ENCODE data around the gene RAB34.

RAB34 gene

DNA sequence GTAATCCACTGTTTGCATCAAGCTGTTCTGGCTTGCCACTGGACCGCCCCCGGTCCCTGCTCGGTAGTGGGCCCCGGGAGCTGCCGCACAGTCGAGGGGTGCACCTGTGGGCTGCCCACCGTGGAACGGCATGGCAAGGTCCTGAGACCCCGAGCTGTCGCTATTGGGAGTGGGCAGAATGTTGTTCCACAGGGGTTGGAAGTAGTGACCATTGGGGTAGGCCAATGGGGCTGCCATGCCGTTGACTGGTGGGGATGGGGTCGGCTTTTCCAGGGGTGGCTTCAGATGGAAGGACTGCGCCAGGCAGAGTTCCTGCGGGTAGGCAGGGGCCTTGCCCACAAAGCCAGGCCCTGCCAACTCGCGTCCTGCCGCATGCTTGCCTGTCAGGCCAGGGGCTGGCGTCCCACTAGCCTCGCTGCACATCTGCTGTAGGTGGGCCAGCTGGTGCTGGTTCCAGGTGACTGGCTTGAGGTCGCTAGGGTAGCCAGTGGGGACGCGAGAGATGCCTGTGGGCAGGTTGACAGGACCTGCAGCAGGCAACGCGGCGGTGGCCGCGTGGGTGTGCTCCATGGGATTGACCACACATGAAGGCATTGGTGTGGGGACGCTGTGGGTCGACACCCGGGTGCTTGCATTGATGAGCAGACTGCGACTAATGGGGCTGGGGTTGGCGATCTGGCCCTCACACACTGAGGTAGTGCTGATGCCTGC, 40.9 kb upstream of the RAB34 start:
- H3K4me3 ChIP-seq (ENCODE audit: control insufficient read depth, low read depth, low read length), result no peak overlapping the region
- TF ChIP-seq, protein P1, sequence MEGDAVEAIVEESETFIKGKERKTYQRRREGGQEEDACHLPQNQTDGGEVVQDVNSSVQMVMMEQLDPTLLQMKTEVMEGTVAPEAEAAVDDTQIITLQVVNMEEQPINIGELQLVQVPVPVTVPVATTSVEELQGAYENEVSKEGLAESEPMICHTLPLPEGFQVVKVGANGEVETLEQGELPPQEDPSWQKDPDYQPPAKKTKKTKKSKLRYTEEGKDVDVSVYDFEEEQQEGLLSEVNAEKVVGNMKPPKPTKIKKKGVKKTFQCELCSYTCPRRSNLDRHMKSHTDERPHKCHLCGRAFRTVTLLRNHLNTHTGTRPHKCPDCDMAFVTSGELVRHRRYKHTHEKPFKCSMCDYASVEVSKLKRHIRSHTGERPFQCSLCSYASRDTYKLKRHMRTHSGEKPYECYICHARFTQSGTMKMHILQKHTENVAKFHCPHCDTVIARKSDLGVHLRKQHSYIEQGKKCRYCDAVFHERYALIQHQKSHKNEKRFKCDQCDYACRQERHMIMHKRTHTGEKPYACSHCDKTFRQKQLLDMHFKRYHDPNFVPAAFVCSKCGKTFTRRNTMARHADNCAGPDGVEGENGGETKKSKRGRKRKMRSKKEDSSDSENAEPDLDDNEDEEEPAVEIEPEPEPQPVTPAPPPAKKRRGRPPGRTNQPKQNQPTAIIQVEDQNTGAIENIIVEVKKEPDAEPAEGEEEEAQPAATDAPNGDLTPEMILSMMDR (conservative IDR thresholded peaks at IDR 0.05; ENCODE audit: control insufficient read depth, insufficient read depth, low read depth, low read length), result no peak
- no peak for DNase-seq (ENCODE audit: low read depth)

DNA sequence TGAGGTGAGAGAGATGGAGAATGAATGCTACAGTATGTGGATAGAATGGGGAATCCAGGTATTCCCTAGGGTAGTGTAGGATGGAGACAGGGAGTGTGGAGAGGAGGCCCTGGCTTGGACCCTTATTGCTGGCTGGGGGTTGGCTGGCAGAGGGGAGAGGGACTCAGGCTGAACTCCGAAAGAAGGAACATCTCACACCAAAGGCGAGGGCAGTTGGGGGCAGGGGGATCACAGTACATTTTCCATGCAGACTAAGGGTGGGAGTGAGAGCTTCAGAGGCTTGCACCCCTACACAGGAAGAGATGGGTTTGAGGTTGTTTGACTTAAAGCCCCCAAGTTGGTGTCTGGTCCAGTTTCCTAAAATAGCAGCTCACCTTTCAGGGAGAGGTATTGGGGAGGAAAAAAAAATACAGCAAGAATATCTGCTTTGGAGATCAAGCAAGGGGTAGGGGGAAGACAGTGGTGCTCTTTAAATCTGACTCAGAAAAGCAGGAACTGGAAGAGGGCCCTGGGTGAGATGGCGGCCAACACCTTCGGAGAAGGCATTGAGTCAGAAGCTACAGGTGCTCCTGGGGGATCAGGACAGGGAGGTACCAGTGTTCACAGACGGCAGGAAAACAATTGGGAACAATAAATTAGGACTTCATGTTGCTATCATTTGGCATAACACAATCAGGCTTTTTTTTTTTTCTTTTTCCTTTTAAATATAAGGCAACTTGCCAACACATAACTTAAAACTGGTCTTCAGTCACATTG, 38.6 kb upstream of the RAB34 start:
- TF ChIP-seq, protein P1 (conservative IDR thresholded peaks at IDR 0.05; ENCODE audit: control insufficient read depth, insufficient read depth, low read depth, low read length), result no peak
- no peak for DNase-seq (ENCODE audit: low read depth)
- H3K4me3 ChIP-seq (ENCODE audit: control insufficient read depth, low read depth, low read length), result no peak overlapping the region

DNA sequence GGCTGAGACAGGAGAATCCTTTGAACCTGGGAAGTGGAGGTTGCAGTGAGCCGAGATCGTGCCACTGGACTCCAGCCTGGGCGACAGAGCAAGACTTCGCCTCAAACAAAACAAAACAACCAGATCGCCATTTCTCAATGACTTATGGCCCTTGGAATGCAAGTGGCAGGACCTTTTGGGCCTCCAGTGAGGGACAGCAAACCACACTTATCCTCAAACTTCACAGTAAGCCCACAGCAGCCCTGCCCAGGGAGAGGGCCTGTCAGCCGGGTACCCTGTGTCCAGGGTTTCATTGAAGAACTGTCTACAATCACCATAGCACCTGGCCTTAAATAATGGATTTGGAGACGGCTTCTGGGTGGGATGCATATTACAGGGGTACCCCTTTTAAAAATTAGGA, 37.8 kb upstream of the RAB34 start:
- no peak for DNase-seq (ENCODE audit: low read depth)
- H3K4me3 ChIP-seq (ENCODE audit: control insufficient read depth, low read depth, low read length), result no peak overlapping the region
- TF ChIP-seq, protein P1 (conservative IDR thresholded peaks at IDR 0.05; ENCODE audit: control insufficient read depth, insufficient read depth, low read depth, low read length), result no peak

DNA sequence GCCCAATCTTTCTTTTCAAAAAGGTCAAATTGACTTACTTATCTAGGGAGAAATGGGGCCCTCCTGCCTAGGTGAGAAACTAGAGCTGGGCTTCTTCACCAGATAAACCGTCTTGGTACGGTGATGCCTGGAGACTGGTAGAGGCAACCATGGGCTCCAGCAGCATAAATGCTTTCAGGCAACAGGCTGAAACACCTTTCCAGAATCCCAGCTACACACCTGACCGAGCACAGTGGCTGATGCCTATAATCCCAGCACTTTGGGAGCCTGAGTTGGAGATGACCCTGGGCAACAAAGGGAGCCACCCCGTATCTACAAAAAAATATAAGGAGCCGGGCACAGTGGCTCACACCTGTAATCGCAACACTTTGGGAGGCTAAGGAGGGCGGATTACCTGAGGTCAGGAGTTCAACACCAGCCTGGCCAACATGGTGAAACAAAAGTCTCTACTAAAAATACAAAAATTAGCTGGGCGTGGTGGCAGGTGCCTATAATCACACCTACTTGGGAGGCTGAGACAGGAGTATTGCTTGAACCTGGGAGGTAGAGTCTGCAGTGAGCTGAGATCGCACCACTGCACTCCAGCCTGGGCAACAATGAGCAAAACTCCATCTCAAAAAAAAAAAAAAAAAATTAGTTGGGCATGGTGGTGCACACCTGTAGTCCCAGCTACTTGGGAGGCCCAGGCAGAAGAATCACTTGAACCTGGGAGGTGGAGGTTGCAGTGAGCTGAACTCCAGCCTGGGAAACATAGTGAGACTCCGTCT, 34.1 kb upstream of the RAB34 start:
- no peak overlapping the region for H3K4me3 ChIP-seq (ENCODE audit: control insufficient read depth, low read depth, low read length)
- TF ChIP-seq, protein P1 (conservative IDR thresholded peaks at IDR 0.05; ENCODE audit: control insufficient read depth, insufficient read depth, low read depth, low read length), result no peak
- no peak for DNase-seq (ENCODE audit: low read depth)

DNA sequence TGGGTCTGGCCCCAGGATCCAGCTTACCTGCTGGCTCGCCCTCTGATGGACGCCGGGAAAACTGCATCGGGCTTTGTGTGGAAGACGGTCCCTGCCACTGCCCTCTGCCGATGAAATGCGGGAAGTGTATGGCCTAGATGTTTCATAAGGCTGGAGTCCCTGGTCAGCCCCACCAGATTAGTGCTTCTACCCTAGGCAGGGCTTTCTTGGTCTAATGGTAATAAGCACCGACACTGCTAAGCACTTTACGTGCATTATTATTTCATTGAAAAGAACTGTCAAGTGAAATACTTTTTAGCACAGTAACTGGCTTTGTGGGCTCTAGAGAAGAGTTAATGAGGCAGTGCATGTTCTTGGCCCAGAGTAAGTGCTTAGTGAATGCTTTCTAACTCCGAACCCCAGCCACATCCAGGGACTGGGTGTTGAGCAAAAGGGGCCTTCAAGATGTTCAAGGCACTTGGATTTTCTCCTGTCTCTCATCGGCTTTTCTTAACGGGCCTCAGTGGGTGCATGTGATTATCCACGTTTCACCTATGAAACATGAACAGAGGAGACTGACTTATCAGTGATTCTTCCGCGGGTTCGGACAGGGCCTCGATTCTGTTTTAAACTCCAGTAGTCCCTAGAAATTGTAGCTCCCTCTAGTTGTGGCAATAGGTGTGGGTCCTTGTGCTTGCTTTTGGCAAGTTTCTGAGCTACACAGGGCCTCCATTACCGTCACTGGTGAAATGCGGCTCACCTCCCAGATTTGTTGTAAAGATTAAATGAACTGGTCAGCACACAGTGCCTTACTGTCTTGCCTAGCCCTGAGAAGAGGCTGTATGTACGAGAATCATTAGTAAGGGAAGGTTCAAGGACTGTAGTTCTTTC, 32.7 kb upstream of the RAB34 start:
- TF ChIP-seq, protein P1 (conservative IDR thresholded peaks at IDR 0.05; ENCODE audit: control insufficient read depth, insufficient read depth, low read depth, low read length), result peak; percentile 100

More for the DNA sequence above, 32.7 kb upstream of the RAB34 start:
- peak; percentile 91 for DNase-seq (ENCODE audit: low read depth)
- H3K4me3 ChIP-seq (ENCODE audit: control insufficient read depth, low read depth, low read length), result no peak overlapping the region

Measured in fibroblast of mammary gland (primary cell).